HepG2 (cell line): ENCODE measurements around the gene THOP1. TPM values are rescaled to one million over a fixed set of nuclear protein-coding genes. Genes with fewer than 3 reads are reported as not detected.

Experiments used
- EZH2 ChIP-seq: conservative IDR thresholded peaks from 2 replicates; pipeline ENCODE4 v1.6.1; 2012; ENCODE audit warnings: mild to moderate bottlenecking, low read depth, low read length, moderate library complexity
- KLF12 ChIP-seq: sonication (generic); formaldehyde crosslinking; IDR thresholded peaks from 2 replicates; pipeline ENCODE4 v1.4.0; 2020; ENCODE audit warnings: missing genetic modification reagents, borderline replicate concordance
- KLF15 ChIP-seq: sonication (generic); formaldehyde crosslinking; IDR thresholded peaks from 2 replicates; pipeline ENCODE4 v1.8.1; 2023; ENCODE audit warnings: borderline replicate concordance, mild to moderate bottlenecking, inconsistent platforms, missing genetic modification reagents, mixed read lengths
- MAFF ChIP-seq: IDR thresholded peaks from 2 replicates; pipeline ENCODE4 v1.6.1; 2011; ENCODE audit warnings: low read depth, low read length, improper control_type of control experiment
- NFIC ChIP-seq: IDR thresholded peaks from 2 replicates; pipeline ENCODE4 v1.6.1; 2012; ENCODE audit warnings: mild to moderate bottlenecking, low read length, inconsistent platforms
- RELA ChIP-seq: sonication (generic); formaldehyde crosslinking; IDR thresholded peaks from 2 replicates; pipeline ENCODE4 v1.4.0; 2020; ENCODE audit warnings: missing genetic modification reagents
- SP2 ChIP-seq: sonication (generic); formaldehyde crosslinking; IDR thresholded peaks from 2 replicates; pipeline ENCODE4 v1.5.1; 2020; ENCODE audit warnings: mild to moderate bottlenecking, missing genetic modification reagents
- ZNF235 ChIP-seq: sonication (generic); formaldehyde crosslinking; IDR thresholded peaks from 2 replicates; pipeline ENCODE4 v1.8.1; 2023; ENCODE audit warnings: mild to moderate bottlenecking, missing genetic modification reagents, borderline replicate concordance
- ZNF468 ChIP-seq: sonication (generic); formaldehyde crosslinking; IDR thresholded peaks from 2 replicates; pipeline ENCODE4 v1.8.0; 2022; ENCODE audit warnings: mild to moderate bottlenecking, moderate library complexity, missing genetic modification reagents
- ZNF556 ChIP-seq: sonication (generic); formaldehyde crosslinking; IDR thresholded peaks from 2 replicates; pipeline ENCODE4 v1.4.0; 2020; ENCODE audit warnings: mild to moderate bottlenecking, missing genetic modification reagents, borderline replicate concordance
- ZNF609 ChIP-seq: sonication (generic); formaldehyde crosslinking; IDR thresholded peaks from 2 replicates; pipeline ENCODE4 v1.4.0; 2020; ENCODE audit warnings: mild to moderate bottlenecking, missing genetic modification reagents, borderline replicate concordance
- ZNF674 ChIP-seq: sonication (generic); formaldehyde crosslinking; IDR thresholded peaks from 2 replicates; pipeline ENCODE4 v1.5.0; 2020; ENCODE audit warnings: low read depth, mild to moderate bottlenecking, missing genetic modification reagents
- polyA plus RNA-seq, 8 experiments: library from polyadenylated mRNA; depleted of rRNA in 3 of 8; stranded (reverse) in 7 of 8; unstranded in 1 of 8; fragments of >200 nt; fragmentation: Illumina TruSeq in 4 of 8; extraction: Trizol in 4 of 8; gene quantifications; 2 replicates each; pipeline versions ENCODE4 v1.2.1 to v1.2.3, GENCODE V29; 2011 to 2016; ENCODE audit warnings: low read depth in 4 of 8, missing spikeins in 1 of 8, mixed read lengths in 1 of 8; ENCODE audit not compliant: insufficient read depth in 1 of 8
- total RNA-seq, 5 experiments: library from RNA; depleted of rRNA; stranded (reverse); fragments of >200 nt; fragmentation: Illumina TruSeq; extraction: Trizol; gene quantifications; 2 replicates each; pipeline ENCODE4 v1.2.3, GENCODE V29; 2016; ENCODE audit warnings: low read depth in 1 of 5
- TF ChIP-seq, protein P1 (sequence below): sonication (generic); formaldehyde crosslinking; IDR thresholded peaks from 2 replicates; pipeline ENCODE4 v1.8.1; 2023; ENCODE audit warnings: mild to moderate bottlenecking, missing genetic modification reagents
- TF ChIP-seq, protein P2 (sequence below): sonication (generic); formaldehyde crosslinking; IDR thresholded peaks from 2 replicates; pipeline ENCODE4 v1.5.0; 2020; ENCODE audit warnings: mild to moderate bottlenecking, missing genetic modification reagents, borderline replicate concordance
- TF ChIP-seq, protein P3 (sequence below): sonication (generic); formaldehyde crosslinking; IDR thresholded peaks from 2 replicates; pipeline ENCODE4 v1.4.0; 2020; ENCODE audit warnings: missing genetic modification reagents

The THOP1 gene
- total and polyA plus RNA-seq, 2 of the 13 experiments (the other 11 are each of a cell fraction or from before 2014, with no cell fraction given) = 74.4 to 116 TPM

- TF ChIP-seq, protein P1, sequence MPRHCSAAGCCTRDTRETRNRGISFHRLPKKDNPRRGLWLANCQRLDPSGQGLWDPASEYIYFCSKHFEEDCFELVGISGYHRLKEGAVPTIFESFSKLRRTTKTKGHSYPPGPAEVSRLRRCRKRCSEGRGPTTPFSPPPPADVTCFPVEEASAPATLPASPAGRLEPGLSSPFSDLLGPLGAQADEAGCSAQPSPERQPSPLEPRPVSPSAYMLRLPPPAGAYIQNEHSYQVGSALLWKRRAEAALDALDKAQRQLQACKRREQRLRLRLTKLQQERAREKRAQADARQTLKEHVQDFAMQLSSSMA (CRISPR knock-in tag) = no peak
- no peak for TF ChIP-seq KLF15 (CRISPR knock-in tag)
- TF ChIP-seq EZH2 = no peak
- 0 out of 2 replicates have a peak, but pooled peaks have one; percentile 20 for TF ChIP-seq MAFF
- TF ChIP-seq ZNF674 (CRISPR knock-in tag) = no peak
- TF ChIP-seq SP2 (CRISPR knock-in tag) = no peak; the same call in 1 of the 2 replicates
- TF ChIP-seq, protein P2, sequence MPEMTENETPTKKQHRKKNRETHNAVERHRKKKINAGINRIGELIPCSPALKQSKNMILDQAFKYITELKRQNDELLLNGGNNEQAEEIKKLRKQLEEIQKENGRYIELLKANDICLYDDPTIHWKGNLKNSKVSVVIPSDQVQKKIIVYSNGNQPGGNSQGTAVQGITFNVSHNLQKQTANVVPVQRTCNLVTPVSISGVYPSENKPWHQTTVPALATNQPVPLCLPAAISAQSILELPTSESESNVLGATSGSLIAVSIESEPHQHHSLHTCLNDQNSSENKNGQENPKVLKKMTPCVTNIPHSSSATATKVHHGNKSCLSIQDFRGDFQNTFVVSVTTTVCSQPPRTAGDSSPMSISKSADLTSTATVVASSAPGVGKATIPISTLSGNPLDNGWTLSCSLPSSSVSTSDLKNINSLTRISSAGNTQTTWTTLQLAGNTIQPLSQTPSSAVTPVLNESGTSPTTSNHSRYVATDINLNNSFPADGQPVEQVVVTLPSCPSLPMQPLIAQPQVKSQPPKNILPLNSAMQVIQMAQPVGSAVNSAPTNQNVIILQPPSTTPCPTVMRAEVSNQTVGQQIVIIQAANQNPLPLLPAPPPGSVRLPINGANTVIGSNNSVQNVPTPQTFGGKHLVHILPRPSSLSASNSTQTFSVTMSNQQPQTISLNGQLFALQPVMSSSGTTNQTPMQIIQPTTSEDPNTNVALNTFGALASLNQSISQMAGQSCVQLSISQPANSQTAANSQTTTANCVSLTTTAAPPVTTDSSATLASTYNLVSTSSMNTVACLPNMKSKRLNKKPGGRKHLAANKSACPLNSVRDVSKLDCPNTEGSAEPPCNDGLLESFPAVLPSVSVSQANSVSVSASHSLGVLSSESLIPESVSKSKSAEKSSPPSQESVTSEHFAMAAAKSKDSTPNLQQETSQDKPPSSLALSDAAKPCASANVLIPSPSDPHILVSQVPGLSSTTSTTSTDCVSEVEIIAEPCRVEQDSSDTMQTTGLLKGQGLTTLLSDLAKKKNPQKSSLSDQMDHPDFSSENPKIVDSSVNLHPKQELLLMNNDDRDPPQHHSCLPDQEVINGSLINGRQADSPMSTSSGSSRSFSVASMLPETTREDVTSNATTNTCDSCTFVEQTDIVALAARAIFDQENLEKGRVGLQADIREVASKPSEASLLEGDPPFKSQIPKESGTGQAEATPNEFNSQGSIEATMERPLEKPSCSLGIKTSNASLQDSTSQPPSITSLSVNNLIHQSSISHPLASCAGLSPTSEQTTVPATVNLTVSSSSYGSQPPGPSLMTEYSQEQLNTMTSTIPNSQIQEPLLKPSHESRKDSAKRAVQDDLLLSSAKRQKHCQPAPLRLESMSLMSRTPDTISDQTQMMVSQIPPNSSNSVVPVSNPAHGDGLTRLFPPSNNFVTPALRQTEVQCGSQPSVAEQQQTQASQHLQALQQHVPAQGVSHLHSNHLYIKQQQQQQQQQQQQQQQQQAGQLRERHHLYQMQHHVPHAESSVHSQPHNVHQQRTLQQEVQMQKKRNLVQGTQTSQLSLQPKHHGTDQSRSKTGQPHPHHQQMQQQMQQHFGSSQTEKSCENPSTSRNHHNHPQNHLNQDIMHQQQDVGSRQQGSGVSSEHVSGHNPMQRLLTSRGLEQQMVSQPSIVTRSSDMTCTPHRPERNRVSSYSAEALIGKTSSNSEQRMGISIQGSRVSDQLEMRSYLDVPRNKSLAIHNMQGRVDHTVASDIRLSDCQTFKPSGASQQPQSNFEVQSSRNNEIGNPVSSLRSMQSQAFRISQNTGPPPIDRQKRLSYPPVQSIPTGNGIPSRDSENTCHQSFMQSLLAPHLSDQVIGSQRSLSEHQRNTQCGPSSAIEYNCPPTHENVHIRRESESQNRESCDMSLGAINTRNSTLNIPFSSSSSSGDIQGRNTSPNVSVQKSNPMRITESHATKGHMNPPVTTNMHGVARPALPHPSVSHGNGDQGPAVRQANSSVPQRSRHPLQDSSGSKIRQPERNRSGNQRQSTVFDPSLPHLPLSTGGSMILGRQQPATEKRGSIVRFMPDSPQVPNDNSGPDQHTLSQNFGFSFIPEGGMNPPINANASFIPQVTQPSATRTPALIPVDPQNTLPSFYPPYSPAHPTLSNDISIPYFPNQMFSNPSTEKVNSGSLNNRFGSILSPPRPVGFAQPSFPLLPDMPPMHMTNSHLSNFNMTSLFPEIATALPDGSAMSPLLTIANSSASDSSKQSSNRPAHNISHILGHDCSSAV (CRISPR knock-in tag) = no peak
- TF ChIP-seq ZNF468 (CRISPR knock-in tag) = no peak
- TF ChIP-seq NFIC = no peak
- TF ChIP-seq, protein P3, sequence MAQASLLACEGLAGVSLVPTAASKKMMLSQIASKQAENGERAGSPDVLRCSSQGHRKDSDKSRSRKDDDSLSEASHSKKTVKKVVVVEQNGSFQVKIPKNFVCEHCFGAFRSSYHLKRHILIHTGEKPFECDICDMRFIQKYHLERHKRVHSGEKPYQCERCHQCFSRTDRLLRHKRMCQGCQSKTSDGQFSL = no peak
- no peak; the same call in 1 of the 2 replicates for TF ChIP-seq ZNF556
- peak; percentile 84 for TF ChIP-seq ZNF609 (CRISPR knock-in tag)
- no peak for TF ChIP-seq ZNF235 (CRISPR knock-in tag)
- TF ChIP-seq RELA (CRISPR knock-in tag) = no peak
- no peak for TF ChIP-seq KLF12 (CRISPR knock-in tag)
Measured at GRCh38 chr19:2790557-2791271, 5.4 kb downstream of the THOP1 start (continued).
